Osteoblast (primary cell): Measurements from ENCODE around the gene NOL12. TPM values are rescaled to one million over a fixed set of nuclear protein-coding genes. Genes with fewer than 3 reads are reported as not detected.
A peak's percentile ranks its signal among the peaks of the same experiment; 100 is the strongest.

Source experiments
- DNase-seq: peaks from one replicate; pipeline ENCODE4 v3.0.0; 2011; ENCODE audit warnings: low spot score, mixed read lengths; ENCODE audit not compliant: insufficient read length; ENCODE audit errors: missing footprints
- H2AFZ ChIP-seq: 2 replicates; pipeline ENCODE4 v1.6.0; 2011; ENCODE audit warnings: mild to moderate bottlenecking, low read length
- H3K27ac ChIP-seq: 2 replicates; pipeline ENCODE4 v1.5.1; 2011; ENCODE audit warnings: mild to moderate bottlenecking, low read depth, low read length, moderate library complexity
- H3K27me3 ChIP-seq: 2 replicates; pipeline ENCODE4 v1.6.0; 2012; ENCODE audit warnings: mild to moderate bottlenecking, control low read depth, inconsistent platforms, low read length, moderate library complexity; ENCODE audit not compliant: insufficient read depth
- H3K36me3 ChIP-seq: 2 replicates; pipeline ENCODE4 v1.5.1; 2011; ENCODE audit warnings: mild to moderate bottlenecking, low read length, control low read depth, moderate library complexity; ENCODE audit not compliant: insufficient read depth
- H3K4me1 ChIP-seq: 2 replicates; pipeline ENCODE4 v1.5.1; 2011; ENCODE audit warnings: mild to moderate bottlenecking, low read length, control low read depth, moderate library complexity; ENCODE audit not compliant: insufficient read depth
- H3K4me2 ChIP-seq: 2 replicates; pipeline ENCODE4 v1.6.0; 2011; ENCODE audit warnings: mild to moderate bottlenecking, low read length; ENCODE audit not compliant: insufficient read depth
- H3K4me3 ChIP-seq: fragments of 200-600 bp; sonication (generic); 3 replicates; pipeline ENCODE4 v1.5.1; 2012; ENCODE audit warnings: mild to moderate bottlenecking, low read length, inconsistent platforms; ENCODE audit not compliant: insufficient read depth
- H3K79me2 ChIP-seq: 2 replicates; pipeline ENCODE4 v1.6.0; 2012; ENCODE audit warnings: mild to moderate bottlenecking, low read length, control low read depth, inconsistent platforms; ENCODE audit not compliant: insufficient read depth
- H3K9me3 ChIP-seq: 2 replicates; pipeline ENCODE4 v1.5.1; 2011; ENCODE audit warnings: low read depth, low read length, control low read depth
- H4K20me1 ChIP-seq: 2 replicates; pipeline ENCODE4 v1.6.0; 2012; ENCODE audit warnings: mild to moderate bottlenecking, low read length, control low read depth; ENCODE audit not compliant: insufficient read depth
- total RNA-seq: library from RNA; depleted of rRNA; stranded (reverse); fragments of >200 nt; gene quantifications from 2 replicates; pipeline ENCODE4 v1.2.3, GENCODE V29; 2012
- TF ChIP-seq, protein P1 (sequence below): IDR thresholded peaks from 2 replicates; pipeline ENCODE4 v1.5.1; 2011; ENCODE audit warnings: mild to moderate bottlenecking, low read depth, low read length, moderate library complexity; ENCODE audit errors: extremely low read depth

Gene NOL12, protein sequence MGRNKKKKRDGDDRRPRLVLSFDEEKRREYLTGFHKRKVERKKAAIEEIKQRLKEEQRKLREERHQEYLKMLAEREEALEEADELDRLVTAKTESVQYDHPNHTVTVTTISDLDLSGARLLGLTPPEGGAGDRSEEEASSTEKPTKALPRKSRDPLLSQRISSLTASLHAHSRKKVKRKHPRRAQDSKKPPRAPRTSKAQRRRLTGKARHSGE
- 8.8 and 9.0 TPM in 2 replicates for total RNA-seq

DNA sequence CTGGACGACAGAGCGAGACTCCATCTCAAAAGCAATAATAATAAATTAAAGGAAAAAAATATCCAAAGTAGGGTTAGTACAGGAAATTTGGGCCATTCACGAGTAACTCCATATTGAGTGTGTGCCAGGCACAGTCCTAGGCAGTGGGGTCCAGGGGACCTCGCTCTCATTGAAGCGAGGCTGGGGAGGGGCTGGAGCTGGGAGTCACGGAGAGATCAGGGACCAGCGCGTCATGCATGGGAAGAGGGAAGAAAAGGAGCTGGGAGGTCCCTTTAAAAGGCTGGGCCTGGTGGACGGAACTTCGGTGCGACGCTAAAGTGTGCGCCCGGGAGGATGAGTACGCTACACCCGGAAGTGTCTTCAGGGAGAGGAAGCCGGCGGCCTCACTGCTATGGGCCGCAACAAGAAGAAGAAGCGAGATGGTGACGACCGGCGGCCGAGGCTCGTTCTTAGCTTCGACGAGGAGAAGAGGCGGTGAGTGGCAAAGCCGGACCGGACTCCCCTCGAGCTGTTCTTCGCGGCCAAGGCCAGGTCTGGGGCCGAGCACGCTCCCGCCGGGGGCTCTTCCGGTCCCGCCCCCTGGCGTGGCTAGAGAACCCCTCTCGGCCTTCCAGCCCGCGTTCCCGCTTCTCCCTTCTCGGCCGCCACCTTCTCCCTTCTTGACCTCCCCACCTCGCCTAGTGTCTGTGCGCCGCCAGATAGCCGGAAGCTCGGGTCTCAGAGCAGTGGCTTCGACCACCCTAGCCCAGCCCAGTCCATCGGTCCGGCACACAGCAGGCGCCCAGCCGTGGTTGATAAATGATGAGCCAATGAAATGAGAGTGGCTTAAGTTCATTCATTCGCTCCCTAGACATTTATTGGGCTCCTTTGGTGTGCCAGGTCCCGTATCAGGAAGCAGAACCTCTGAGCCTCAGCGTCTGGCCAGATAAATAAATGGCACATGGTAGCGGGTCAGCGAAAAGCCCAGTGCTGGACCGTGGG, at the start of gene NOL12:
Gene NOL12 (plus strand): TSS at position 342 of the 981 bp plus-strand sequence. CDS start 50 bp downstream, at position 392.
- no peaks in the 10 kb centered on the region for H3K27me3 ChIP-seq
- DNase-seq: peak; percentile 95
- peaks cover 17% of the 10 kb centered on the region for H3K36me3 ChIP-seq
- peaks cover 6% of the 10 kb centered on the region for H3K4me1 ChIP-seq
- TF ChIP-seq, protein P1, sequence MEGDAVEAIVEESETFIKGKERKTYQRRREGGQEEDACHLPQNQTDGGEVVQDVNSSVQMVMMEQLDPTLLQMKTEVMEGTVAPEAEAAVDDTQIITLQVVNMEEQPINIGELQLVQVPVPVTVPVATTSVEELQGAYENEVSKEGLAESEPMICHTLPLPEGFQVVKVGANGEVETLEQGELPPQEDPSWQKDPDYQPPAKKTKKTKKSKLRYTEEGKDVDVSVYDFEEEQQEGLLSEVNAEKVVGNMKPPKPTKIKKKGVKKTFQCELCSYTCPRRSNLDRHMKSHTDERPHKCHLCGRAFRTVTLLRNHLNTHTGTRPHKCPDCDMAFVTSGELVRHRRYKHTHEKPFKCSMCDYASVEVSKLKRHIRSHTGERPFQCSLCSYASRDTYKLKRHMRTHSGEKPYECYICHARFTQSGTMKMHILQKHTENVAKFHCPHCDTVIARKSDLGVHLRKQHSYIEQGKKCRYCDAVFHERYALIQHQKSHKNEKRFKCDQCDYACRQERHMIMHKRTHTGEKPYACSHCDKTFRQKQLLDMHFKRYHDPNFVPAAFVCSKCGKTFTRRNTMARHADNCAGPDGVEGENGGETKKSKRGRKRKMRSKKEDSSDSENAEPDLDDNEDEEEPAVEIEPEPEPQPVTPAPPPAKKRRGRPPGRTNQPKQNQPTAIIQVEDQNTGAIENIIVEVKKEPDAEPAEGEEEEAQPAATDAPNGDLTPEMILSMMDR: no peak
- H3K4me2 ChIP-seq: peak within 1 kb of the TSS; percentile 94
- peak within 1 kb of the TSS; percentile 99 for H2AFZ ChIP-seq
- peaks cover 5% of the 10 kb centered on the region for H4K20me1 ChIP-seq
- peak within 1 kb of the TSS; percentile 100 for H3K4me3 ChIP-seq
- peak within 1 kb of the TSS; percentile 86 for H3K27ac ChIP-seq
- peaks cover 26% of the 10 kb centered on the region for H3K79me2 ChIP-seq
- no peaks in the 10 kb centered on the region for H3K9me3 ChIP-seq

DNA sequence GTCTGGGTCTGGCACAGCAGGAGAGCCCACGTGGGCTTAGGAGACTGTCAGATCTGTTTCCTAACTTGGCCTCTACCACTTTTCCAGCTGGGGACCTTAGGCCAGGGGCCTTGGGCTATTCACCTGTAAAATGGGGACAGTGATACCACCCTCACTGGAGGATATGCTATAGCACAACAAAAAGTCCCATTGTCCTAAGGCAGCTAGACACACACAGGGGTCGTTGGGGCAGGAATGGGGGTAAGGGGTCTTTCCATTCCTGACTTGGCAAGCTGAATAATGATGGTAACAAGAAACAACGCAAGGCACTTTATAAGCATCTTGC, 49.2 kb upstream of the NOL12 start:
- no peak overlapping the region for H3K27ac ChIP-seq
- H3K79me2 ChIP-seq: peaks cover 9% of the 10 kb centered on the region
- H3K4me1 ChIP-seq: peaks cover 31% of the 10 kb centered on the region
- H3K4me2 ChIP-seq: no peak overlapping the region
- no peak for DNase-seq
- H3K27me3 ChIP-seq: no peaks in the 10 kb centered on the region
- peaks cover 9% of the 10 kb centered on the region for H3K36me3 ChIP-seq
- H2AFZ ChIP-seq: no peak overlapping the region
- H3K9me3 ChIP-seq: no peaks in the 10 kb centered on the region
- TF ChIP-seq, protein P1: no peak
- H4K20me1 ChIP-seq: no peaks in the 10 kb centered on the region
- no peak overlapping the region for H3K4me3 ChIP-seq

DNA sequence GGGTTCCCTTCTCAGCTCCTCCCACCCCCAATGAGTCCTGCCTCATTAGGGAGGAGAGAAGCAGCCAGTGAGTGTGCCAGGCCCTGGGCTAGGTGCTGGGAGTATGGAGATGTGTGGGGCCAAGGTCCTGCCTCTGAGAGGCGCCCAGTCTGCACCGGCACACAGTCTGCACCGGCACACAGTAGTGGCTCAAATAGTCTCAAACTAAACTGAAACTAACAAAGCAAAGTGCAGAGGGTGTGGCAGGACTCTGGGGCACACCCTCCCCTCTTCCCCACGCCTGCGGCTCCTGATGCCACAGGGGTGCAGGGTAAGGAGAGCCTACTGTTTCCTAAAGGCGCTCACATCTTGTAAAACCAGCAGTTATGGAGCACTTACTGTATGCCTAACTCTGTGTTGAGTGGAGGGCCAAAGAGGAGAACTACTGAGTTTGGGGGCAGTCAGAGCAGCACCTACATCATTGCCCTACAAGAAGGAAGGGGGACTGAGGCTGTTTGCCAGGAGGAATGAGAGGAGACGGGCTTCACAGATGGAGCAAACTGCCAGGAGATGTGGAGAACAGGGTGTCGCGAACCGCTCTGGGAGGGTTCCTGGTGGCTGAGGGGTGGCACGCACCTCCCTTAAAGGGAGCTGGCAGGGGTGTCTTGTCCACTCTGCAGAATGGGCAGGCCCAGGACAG, 47.6 kb upstream of the NOL12 start:
- H3K9me3 ChIP-seq: no peaks in the 10 kb centered on the region
- H3K4me3 ChIP-seq: peak overlapping the region; percentile 80
- H2AFZ ChIP-seq: no peak overlapping the region
- TF ChIP-seq, protein P1: no peak
- peaks cover 23% of the 10 kb centered on the region for H3K4me1 ChIP-seq
- DNase-seq: no peak
- peaks cover 9% of the 10 kb centered on the region for H3K79me2 ChIP-seq
- H4K20me1 ChIP-seq: peaks cover 2% of the 10 kb centered on the region
- no peak overlapping the region for H3K27ac ChIP-seq
- H3K27me3 ChIP-seq: no peaks in the 10 kb centered on the region
- peaks cover 5% of the 10 kb centered on the region for H3K36me3 ChIP-seq
- peak overlapping the region; percentile 95 for H3K4me2 ChIP-seq
